ENCODE measurements around the gene RTN4IP1. TPM values are rescaled to one million over a fixed set of nuclear protein-coding genes. Genes with fewer than 3 reads are reported as not detected.

Gene RTN4IP1
- total RNA-seq, 1 experiment from 2014 or later, result 19.2 TPM

- H3K27ac Mint-ChIP-seq, result no peak overlapping the region
- POLR2A ChIA-PET, result no interaction called here
Observed at GRCh38 chr6:106534004-106534403, 95.3 kb downstream of the RTN4IP1 start.

GRCh38 chr6:106533054-106533453, 96.2 kb downstream of the RTN4IP1 start:
- no peaks in the 10 kb centered on the region for H3K9me3 Mint-ChIP-seq
- no peaks in the 10 kb centered on the region for H3K36me3 Mint-ChIP-seq
- peaks cover 13% of the 10 kb centered on the region for H3K4me1 Mint-ChIP-seq
- ChIA-PET CTCF (interaction anchor here (2.3 kb wide), 1 partner anchor 33 kb away, joined by 10 read pairs; no protein-coding TSS in a partner anchor), POLR2A (no interaction called here)
- H3K27me3 Mint-ChIP-seq (ENCODE audit: low read depth), result no peaks in the 10 kb centered on the region
- H3K27ac Mint-ChIP-seq, result no peak overlapping the region; the same call in 1 of the 2 replicates
- ATAC-seq, result no peak
- H3K4me3 Mint-ChIP-seq, result no peak overlapping the region
- TF ChIP-seq ZBTB21 (CRISPR knock-in tag; IDR thresholded peaks at IDR 0.05; ENCODE audit: borderline replicate concordance) (no peak), ATF1 (CRISPR knock-in tag; IDR thresholded peaks at IDR 0.05) (no peak), FOXP4 (CRISPR knock-in tag; IDR thresholded peaks at IDR 0.05) (no peak), JUN (CRISPR knock-in tag; IDR thresholded peaks at IDR 0.05) (no peak), NFYB (CRISPR knock-in tag; conservative IDR thresholded peaks at IDR 0.05; ENCODE audit: low read depth) (no peak), ZNF416 (CRISPR knock-in tag; IDR thresholded peaks at IDR 0.05) (no peak), PRRX2 (CRISPR knock-in tag; IDR thresholded peaks at IDR 0.05) (no peak), IRF2 (CRISPR knock-in tag; IDR thresholded peaks at IDR 0.05; ENCODE audit: borderline replicate concordance, low read depth) (no peak), GTF2I (CRISPR knock-in tag; conservative IDR thresholded peaks at IDR 0.05) (no peak)
- TF ChIP-seq, protein P1, sequence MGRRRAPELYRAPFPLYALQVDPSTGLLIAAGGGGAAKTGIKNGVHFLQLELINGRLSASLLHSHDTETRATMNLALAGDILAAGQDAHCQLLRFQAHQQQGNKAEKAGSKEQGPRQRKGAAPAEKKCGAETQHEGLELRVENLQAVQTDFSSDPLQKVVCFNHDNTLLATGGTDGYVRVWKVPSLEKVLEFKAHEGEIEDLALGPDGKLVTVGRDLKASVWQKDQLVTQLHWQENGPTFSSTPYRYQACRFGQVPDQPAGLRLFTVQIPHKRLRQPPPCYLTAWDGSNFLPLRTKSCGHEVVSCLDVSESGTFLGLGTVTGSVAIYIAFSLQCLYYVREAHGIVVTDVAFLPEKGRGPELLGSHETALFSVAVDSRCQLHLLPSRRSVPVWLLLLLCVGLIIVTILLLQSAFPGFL (CRISPR knock-in tag; IDR thresholded peaks at IDR 0.05; ENCODE audit: borderline replicate concordance), result no peak
- TF ChIP-seq, protein P2, sequence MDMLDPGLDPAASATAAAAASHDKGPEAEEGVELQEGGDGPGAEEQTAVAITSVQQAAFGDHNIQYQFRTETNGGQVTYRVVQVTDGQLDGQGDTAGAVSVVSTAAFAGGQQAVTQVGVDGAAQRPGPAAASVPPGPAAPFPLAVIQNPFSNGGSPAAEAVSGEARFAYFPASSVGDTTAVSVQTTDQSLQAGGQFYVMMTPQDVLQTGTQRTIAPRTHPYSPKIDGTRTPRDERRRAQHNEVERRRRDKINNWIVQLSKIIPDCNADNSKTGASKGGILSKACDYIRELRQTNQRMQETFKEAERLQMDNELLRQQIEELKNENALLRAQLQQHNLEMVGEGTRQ (CRISPR knock-in tag; IDR thresholded peaks at IDR 0.05), result no peak
- no peak for DNase-seq (ENCODE audit: low spot score)

More at GRCh38 chr6:106534004-106534403, 95.3 kb downstream of the RTN4IP1 start:
- Mint-ChIP-seq H3K4me3 (no peak overlapping the region), H3K4me1 (peaks cover 9% of the 10 kb centered on the region), H3K36me3 (no peaks in the 10 kb centered on the region), H3K9me3 (no peaks in the 10 kb centered on the region), H3K27me3 (ENCODE audit: low read depth) (no peaks in the 10 kb centered on the region)
- CTCF ChIA-PET, result interaction anchor here (0.9 to 2.3 kb wide), 3 partner anchors 32 to 463 kb away, joined by 3 to 10 read pairs (median 3); no protein-coding TSS in a partner anchor
- no peak for DNase-seq (ENCODE audit: low spot score)
- no peak for ATAC-seq
- TF ChIP-seq HMGXB4 (CRISPR knock-in tag; IDR thresholded peaks at IDR 0.05), result no peak
- no peak for TF ChIP-seq TEAD4 (CRISPR knock-in tag; IDR thresholded peaks at IDR 0.05)
- TF ChIP-seq ESRRA (CRISPR knock-in tag; IDR thresholded peaks at IDR 0.05; ENCODE audit: borderline replicate concordance), result no peak
- TF ChIP-seq ZNF138 (CRISPR knock-in tag; conservative IDR thresholded peaks at IDR 0.05), result no peak
- TF ChIP-seq RORB (CRISPR knock-in tag; IDR thresholded peaks at IDR 0.05), result no peak
- TF ChIP-seq FOXP4 (CRISPR knock-in tag; IDR thresholded peaks at IDR 0.05), result no peak
- no peak for TF ChIP-seq OVOL2 (CRISPR knock-in tag; IDR thresholded peaks at IDR 0.05; ENCODE audit: borderline replicate concordance)
- TF ChIP-seq NR2C2 (CRISPR knock-in tag; IDR thresholded peaks at IDR 0.05), result no peak
- no peak for TF ChIP-seq NFE2L1 (CRISPR knock-in tag; IDR thresholded peaks at IDR 0.05)
- TF ChIP-seq, protein P3, sequence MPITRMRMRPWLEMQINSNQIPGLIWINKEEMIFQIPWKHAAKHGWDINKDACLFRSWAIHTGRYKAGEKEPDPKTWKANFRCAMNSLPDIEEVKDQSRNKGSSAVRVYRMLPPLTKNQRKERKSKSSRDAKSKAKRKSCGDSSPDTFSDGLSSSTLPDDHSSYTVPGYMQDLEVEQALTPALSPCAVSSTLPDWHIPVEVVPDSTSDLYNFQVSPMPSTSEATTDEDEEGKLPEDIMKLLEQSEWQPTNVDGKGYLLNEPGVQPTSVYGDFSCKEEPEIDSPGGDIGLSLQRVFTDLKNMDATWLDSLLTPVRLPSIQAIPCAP (CRISPR knock-in tag; IDR thresholded peaks at IDR 0.05), result no peak
- no peak for TF ChIP-seq CREM (CRISPR knock-in tag; IDR thresholded peaks at IDR 0.05)

All from WTC11 (cell line).